Ectodermal cell (in vitro differentiated cells): Measurements from ENCODE around the gene MSMB.
"Not testable (repeated sequence)": the region's sequence is repeated elsewhere in the genome, so short reads cannot be mapped to it uniquely, and the experiment has no call there.

Experiments used
- H3K27ac ChIP-seq: 2 replicates; pipeline ENCODE4 v1.7.0; 2013; ENCODE audit warnings: mild to moderate bottlenecking, low read depth, low read length; ENCODE audit not compliant: insufficient read depth, poor library complexity, severe bottlenecking
- H3K27me3 ChIP-seq: 2 replicates; pipeline ENCODE4 v1.7.0; 2013; ENCODE audit warnings: mild to moderate bottlenecking, low read length; ENCODE audit not compliant: insufficient read depth, control insufficient read depth, poor library complexity, severe bottlenecking
- H3K36me3 ChIP-seq: one replicate; pipeline ENCODE4 v1.7.0; 2013; ENCODE audit warnings: low read length; ENCODE audit not compliant: control insufficient read depth, insufficient read depth
- H3K4me1 ChIP-seq: one replicate; pipeline ENCODE4 v1.7.0; 2013; ENCODE audit warnings: low read length; ENCODE audit not compliant: control insufficient read depth, insufficient read depth
- H3K4me3 ChIP-seq: 2 replicates; pipeline ENCODE4 v1.7.0; 2013; ENCODE audit warnings: low read depth, low read length, control low read depth; ENCODE audit not compliant: insufficient read depth
- H3K9me3 ChIP-seq: 2 replicates; pipeline ENCODE4 v1.7.0; 2013; ENCODE audit warnings: mild to moderate bottlenecking, low read length, moderate library complexity; ENCODE audit not compliant: control insufficient read depth
- WGBS, 2 experiments: methylation state at CpG; one replicate each; pipeline ENCODE4 v1.1.7; 2013; ENCODE audit warnings: missing lambda C conversion rate in 2 of 2; 5-methylcytosine and 5-hydroxymethylcytosine counted together

MSMB gene

DNA sequence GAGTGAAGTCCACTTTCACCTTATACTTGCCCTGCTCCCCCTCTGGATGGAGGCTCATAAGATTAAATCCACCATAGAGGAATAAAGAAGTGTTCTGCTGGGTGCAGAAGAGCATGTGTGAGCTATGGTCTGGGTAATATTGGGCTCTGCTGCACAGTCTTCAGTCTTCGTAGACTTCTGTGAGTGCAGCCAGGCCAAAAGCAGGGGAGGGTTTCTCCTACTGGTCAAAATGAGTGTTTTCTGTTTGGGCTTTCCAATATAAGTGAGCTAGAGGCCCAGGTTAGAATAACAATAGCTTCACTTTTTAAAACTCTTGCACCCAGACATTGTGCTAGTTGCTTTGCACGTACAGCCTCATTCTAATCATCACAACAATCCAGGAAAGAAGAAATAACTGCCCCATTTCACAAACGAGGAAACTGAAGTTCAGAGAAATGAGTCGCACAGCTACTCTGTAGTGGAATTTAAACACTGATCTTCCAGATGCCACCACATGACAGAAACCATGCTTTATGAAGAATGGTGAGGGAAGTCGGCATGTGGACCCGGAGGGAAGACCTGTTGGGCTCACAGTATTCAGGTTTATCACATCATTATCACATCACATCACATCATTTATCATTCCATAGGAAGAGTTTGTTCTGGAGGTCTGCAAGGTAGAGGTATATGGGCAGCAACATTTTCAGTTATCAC is 23.8 kb upstream of the MSMB start:
- H3K9me3 ChIP-seq = no peaks in the 10 kb centered on the region
- peaks cover 5% of the 10 kb centered on the region for H3K27me3 ChIP-seq
- no peak overlapping the region for H3K27ac ChIP-seq
- no peak overlapping the region for H3K4me3 ChIP-seq
- no peaks in the 10 kb centered on the region for H3K36me3 ChIP-seq
- 87 to 93% methylated on average over 4 to 6 of the region's 6 CpGs for WGBS, 2 experiments
- H3K4me1 ChIP-seq = no peaks in the 10 kb centered on the region

GRCh38 chr10:46068905-46069304 is 22.8 kb upstream of the MSMB start:
- Histone ChIP-seq H3K36me3 (no peaks in the 10 kb centered on the region), H3K9me3 (no peaks in the 10 kb centered on the region), H3K27ac (no peak overlapping the region), H3K4me1 (no peaks in the 10 kb centered on the region), H3K27me3 (peaks cover 5% of the 10 kb centered on the region), H3K4me3 (no peak overlapping the region)
- 90 to 92% methylated on average over 2 of the region's 2 CpGs for WGBS, 2 experiments

DNA sequence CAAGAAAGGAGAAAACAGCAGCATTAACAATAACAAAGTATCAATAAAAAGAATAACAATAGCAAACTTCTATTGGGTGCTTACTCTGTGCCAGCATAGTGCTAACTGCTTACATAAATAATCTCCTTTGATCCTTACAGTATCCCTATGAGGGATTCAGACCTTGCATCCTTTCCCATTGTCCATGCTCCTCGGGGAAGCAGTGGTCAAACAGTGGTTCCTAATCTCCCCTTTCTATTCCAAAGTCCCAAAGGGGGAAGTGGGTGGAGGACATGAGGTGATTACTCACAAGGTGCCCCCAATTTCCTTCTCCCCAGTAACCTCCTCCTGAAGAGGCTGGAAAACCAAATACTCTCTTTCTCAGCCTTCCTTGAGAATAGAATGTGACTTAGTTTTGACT is 22.0 kb upstream of the MSMB start:
- H3K4me3 ChIP-seq = no peak overlapping the region
- no peak overlapping the region for H3K27ac ChIP-seq
- no peaks in the 10 kb centered on the region for H3K9me3 ChIP-seq
- WGBS, 2 experiments = 17 to 44% methylated on average over 1 of the region's 1 CpG
- H3K4me1 ChIP-seq = no peaks in the 10 kb centered on the region
- H3K27me3 ChIP-seq = peaks cover 5% of the 10 kb centered on the region
- H3K36me3 ChIP-seq = no peaks in the 10 kb centered on the region

DNA sequence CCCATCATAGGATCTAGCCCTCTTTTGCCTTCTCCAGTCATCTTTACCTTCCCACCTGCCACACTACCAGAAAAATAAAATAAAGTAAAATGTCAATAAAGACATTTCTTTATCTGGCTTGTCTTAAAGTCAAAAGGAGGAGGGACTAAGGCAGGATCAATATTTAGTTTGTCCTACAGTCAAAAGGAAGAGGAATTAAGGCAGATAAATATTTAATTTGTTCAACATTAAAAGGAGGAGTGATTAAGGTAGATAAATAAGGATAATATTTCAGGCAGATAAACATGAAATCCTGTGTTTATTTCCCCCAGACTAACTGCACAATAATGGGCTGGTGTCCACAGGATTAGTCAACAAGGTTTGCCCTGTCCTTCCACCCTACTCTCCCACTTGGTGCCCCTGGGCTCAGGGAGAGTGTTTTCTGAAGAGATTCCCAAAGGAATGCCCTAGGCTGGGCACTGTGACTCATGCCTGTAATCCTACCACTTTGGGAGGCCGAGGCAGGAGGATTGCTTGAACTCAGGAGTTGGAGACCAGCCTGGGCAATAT is 18.3 kb upstream of the MSMB start:
- peaks cover 3% of the 10 kb centered on the region for H3K27me3 ChIP-seq
- no peak overlapping the region for H3K4me3 ChIP-seq
- no peaks in the 10 kb centered on the region for H3K36me3 ChIP-seq
- H3K4me1 ChIP-seq = no peaks in the 10 kb centered on the region
- 94 to 95% methylated on average over 1 of the region's 1 CpG for WGBS, 2 experiments
- no peaks in the 10 kb centered on the region for H3K9me3 ChIP-seq
- H3K27ac ChIP-seq = no peak overlapping the region

GRCh38 chr10:46062723-46063428 is 16.8 kb upstream of the MSMB start:
- no peaks in the 10 kb centered on the region for H3K4me1 ChIP-seq
- H3K27me3 ChIP-seq = peaks cover 3% of the 10 kb centered on the region
- no peak overlapping the region for H3K27ac ChIP-seq
- H3K9me3 ChIP-seq = no peaks in the 10 kb centered on the region
- no peak overlapping the region for H3K4me3 ChIP-seq
- no peaks in the 10 kb centered on the region for H3K36me3 ChIP-seq
- WGBS, 2 experiments = 84 to 89% methylated on average over 14 of the region's 14 CpGs

DNA sequence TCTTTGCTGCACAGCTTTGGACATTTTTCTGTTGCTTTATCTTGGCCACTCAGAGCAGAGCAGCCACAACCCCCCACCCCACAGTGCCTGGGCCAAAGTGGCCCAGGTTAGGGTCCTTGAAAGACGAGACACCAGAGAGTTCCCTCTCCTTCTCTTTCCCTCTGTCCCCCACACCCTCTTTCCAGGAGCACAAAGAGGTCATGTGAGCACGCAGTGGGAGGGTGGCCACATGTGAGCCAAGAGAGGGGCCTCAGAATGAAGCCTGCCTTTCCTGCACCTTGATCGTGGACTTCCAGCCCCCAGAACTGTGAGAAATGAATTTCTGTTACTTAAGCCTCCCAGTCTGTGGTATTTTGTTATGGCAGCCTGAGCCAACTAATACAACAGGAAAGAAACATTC is 14.6 kb upstream of the MSMB start:
- H3K36me3 ChIP-seq = no peaks in the 10 kb centered on the region
- no peak overlapping the region for H3K27ac ChIP-seq
- H3K4me3 ChIP-seq = no peak overlapping the region
- WGBS, 2 experiments = 82% methylated on average over 3 of the region's 3 CpGs
- peaks cover 3% of the 10 kb centered on the region for H3K27me3 ChIP-seq
- H3K4me1 ChIP-seq = no peaks in the 10 kb centered on the region
- no peaks in the 10 kb centered on the region for H3K9me3 ChIP-seq

DNA sequence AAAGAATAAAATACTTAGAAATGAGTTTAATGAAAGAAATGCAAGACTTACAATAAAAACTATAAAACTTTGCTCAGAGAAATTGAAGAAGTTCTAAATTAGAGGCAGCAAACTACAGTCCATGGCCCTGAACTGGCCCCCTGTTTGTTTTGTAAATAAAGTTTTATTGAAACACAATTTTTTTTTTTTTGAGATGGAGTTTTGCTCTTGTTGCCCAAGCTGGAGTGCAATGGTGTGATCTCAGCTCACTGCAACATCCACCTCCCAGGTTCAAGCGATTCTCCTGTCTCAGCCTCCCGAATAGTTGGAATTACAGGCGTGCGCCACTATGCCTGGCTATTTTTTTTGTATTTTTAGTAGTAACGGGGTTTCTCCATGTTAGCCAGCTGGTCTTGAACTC is 11.9 kb upstream of the MSMB start:
- peaks cover 16% of the 10 kb centered on the region for H3K27me3 ChIP-seq
- not testable (repeated sequence) for H3K36me3 ChIP-seq, H3K4me1 ChIP-seq, H3K27ac ChIP-seq, H3K9me3 ChIP-seq, H3K4me3 ChIP-seq
- WGBS, 2 experiments = 91 to 95% methylated on average over 5 of the region's 5 CpGs

- H3K4me3 ChIP-seq = no peak overlapping the region
- H3K36me3 ChIP-seq = no peaks in the 10 kb centered on the region
- peaks cover 2% of the 10 kb centered on the region for H3K4me1 ChIP-seq
- H3K27me3 ChIP-seq = peaks cover 16% of the 10 kb centered on the region
- no peaks in the 10 kb centered on the region for H3K9me3 ChIP-seq
- H3K27ac ChIP-seq = no peak overlapping the region
Measured at GRCh38 chr10:46057038-46057437, 11.0 kb upstream of the MSMB start.

- Histone ChIP-seq H3K36me3 (no peaks in the 10 kb centered on the region), H3K9me3 (no peaks in the 10 kb centered on the region), H3K4me1 (peaks cover 5% of the 10 kb centered on the region), H3K4me3 (no peak overlapping the region), H3K27ac (no peak overlapping the region), H3K27me3 (peaks cover 26% of the 10 kb centered on the region)
- 88 to 92% methylated on average over 4 of the region's 4 CpGs for WGBS, 2 experiments
Measured at GRCh38 chr10:46055771-46056170, 9.7 kb upstream of the MSMB start.

GRCh38 chr10:46053534-46054434 is 7.7 kb upstream of the MSMB start:
- H3K27ac ChIP-seq = no peak overlapping the region

More at GRCh38 chr10:46053534-46054434, 7.7 kb upstream of the MSMB start:
- H3K36me3 ChIP-seq = no peaks in the 10 kb centered on the region
- peaks cover 30% of the 10 kb centered on the region for H3K27me3 ChIP-seq
- H3K9me3 ChIP-seq = no peaks in the 10 kb centered on the region
- H3K4me3 ChIP-seq = no peak overlapping the region
- peaks cover 5% of the 10 kb centered on the region for H3K4me1 ChIP-seq
- 66 to 69% methylated on average over 9 of the region's 9 CpGs for WGBS, 2 experiments
